GM12878 (cell line): ENCODE data around the gene CYBC1. TPM values are rescaled to one million over a fixed set of nuclear protein-coding genes. Genes with fewer than 3 reads are reported as not detected.

Experiments
- ATAC-seq: fragments of 200-7000 bp; cut with Tn5 transposase; 3 replicates; pipeline ENCODE4 v1.9.1; 2020; ENCODE audit warnings: mild to moderate bottlenecking, moderate library complexity
- BruUV-seq: library from RNA; stranded (reverse); fragments of 400-500 nt; replicated peaks from 2 replicates; lab custom pipeline; 2021; lab: Mats Ljungman, UMichigan
- CTCF ChIA-PET: fragments of 300-600 bp; sonication (Branson Sonifier 250); formaldehyde crosslinking; extraction: SDS; loops from one replicate; lab custom pipeline; 2021; ENCODE audit warnings: inconsistent platforms; lab: Yijun Ruan, JAX
- POLR2A ChIA-PET: fragments of 350-600 bp; formaldehyde crosslinking; extraction: SDS; loops from one replicate; lab custom pipeline; 2021; ENCODE audit warnings: inconsistent platforms; lab: Charles Lee
- RAD21 ChIA-PET: fragments of 300-600 bp; sonication (Branson Sonifier 250); formaldehyde crosslinking; loops from one replicate; lab custom pipeline; 2023; ENCODE audit warnings: antibody characterized with exemption; ENCODE audit not compliant: unreplicated experiment; lab: Charles Lee
- SMC1A ChIA-PET: fragments of 300-600 bp; sonication (Branson Sonifier 250); formaldehyde crosslinking; loops from one replicate; lab custom pipeline; 2023; ENCODE audit not compliant: unreplicated experiment, uncharacterized antibody; lab: Charles Lee
- DNase-seq: peaks from one replicate; pipeline ENCODE4 v3.0.0-alpha.2; 2011; ENCODE audit warnings: low read depth, low spot score
- FAIRE-seq: peaks from 3 replicates; lab custom pipeline; 2011; peaks lifted over from hg19 to GRCh38; lab: Jason Lieb, UNC
- H2AFZ ChIP-seq: 2 replicates; pipeline ENCODE4 v1.6.0; 2011; ENCODE audit warnings: low read depth, low read length, control low read depth; ENCODE audit not compliant: control insufficient read depth
- H3K27ac ChIP-seq: 2 replicates; pipeline ENCODE4 v1.5.1; 2011; ENCODE audit warnings: control low read depth; ENCODE audit not compliant: control insufficient read depth, insufficient read depth
- H3K27me3 ChIP-seq, 2 experiments: replicated peaks in 1 of 2; 2 replicates each; pipeline versions ENCODE4 v1.6.0 to v1.6.1; 2011; ENCODE audit warnings: low read length in 1 of 2; ENCODE audit not compliant: control insufficient read depth in 2 of 2, insufficient read depth in 2 of 2
- H3K36me3 ChIP-seq, 2 experiments: 2 replicates each; pipeline ENCODE4 v1.5.1; 2011; ENCODE audit warnings: low read length in 1 of 2; ENCODE audit not compliant: control insufficient read depth in 2 of 2, insufficient read depth in 2 of 2
- H3K4me1 ChIP-seq: 2 replicates; pipeline ENCODE4 v1.6.1; 2011; ENCODE audit warnings: mild to moderate bottlenecking, low read length, moderate library complexity, mixed read lengths; ENCODE audit not compliant: control insufficient read depth, insufficient read depth
- H3K4me2 ChIP-seq: 2 replicates; pipeline ENCODE4 v1.6.0; 2011; ENCODE audit warnings: control low read depth; ENCODE audit not compliant: control insufficient read depth, insufficient read depth
- H3K4me3 ChIP-seq: fragments of 200-600 bp; sonication (generic); 2 replicates; pipeline ENCODE4 v1.5.1; 2016
- H3K79me2 ChIP-seq: 2 replicates; pipeline ENCODE4 v1.6.0; 2011; ENCODE audit warnings: low read length; ENCODE audit not compliant: control insufficient read depth, insufficient read depth
- H3K9ac ChIP-seq: 2 replicates; pipeline ENCODE4 v1.8.0; 2011; ENCODE audit warnings: low read length, control low read depth, mixed read lengths; ENCODE audit not compliant: control insufficient read depth, insufficient read depth
- H3K9me3 ChIP-seq: replicated peaks from 3 replicates; pipeline ENCODE4 v1.5.1; 2011; ENCODE audit warnings: mild to moderate bottlenecking, low read length; ENCODE audit not compliant: control insufficient read depth, insufficient read depth
- H4K20me1 ChIP-seq: 2 replicates; pipeline ENCODE4 v1.6.0; 2011; ENCODE audit not compliant: control insufficient read depth, insufficient read depth
- BCL11A ChIP-seq: IDR thresholded peaks from 2 replicates; pipeline ENCODE4 v1.6.1; 2011; ENCODE audit warnings: low read depth, low read length
- BRCA1 ChIP-seq: IDR thresholded peaks from 2 replicates; pipeline ENCODE4 v1.6.1; 2011; ENCODE audit warnings: low read depth, low read length, improper control_type of control experiment
- CBX5 ChIP-seq: sonication (generic); IDR thresholded peaks from 2 replicates; pipeline ENCODE4 v1.6.1; 2016; ENCODE audit warnings: low read depth, moderate library complexity, mild to moderate bottlenecking, inconsistent platforms
- CREM ChIP-seq: IDR thresholded peaks from 2 replicates; pipeline ENCODE4 v1.6.1; 2014; ENCODE audit warnings: antibody characterized with exemption, low read depth
- EGR1 ChIP-seq, 2 experiments: IDR thresholded peaks; 1 replicate in 1 of 2; 2 replicates in 1 of 2; pipeline ENCODE4 v1.6.1; 2011 to 2012; ENCODE audit warnings: low read depth in 2 of 2, low read length in 2 of 2, borderline replicate concordance in 1 of 2, mild to moderate bottlenecking in 1 of 2, moderate library complexity in 1 of 2
- HCFC1 ChIP-seq: fragments of 150-350 bp; IDR thresholded peaks from 2 replicates; pipeline ENCODE4 v1.6.1; 2014; ENCODE audit warnings: low read length
- HDAC6 ChIP-seq: fragments of 200-600 bp; sonication (generic); IDR thresholded peaks from one replicate; pipeline ENCODE4 v1.8.0; 2017; ENCODE audit warnings: antibody characterized with exemption; ENCODE audit not compliant: unreplicated experiment
- NFYB ChIP-seq: IDR thresholded peaks from 2 replicates; pipeline ENCODE4 v1.6.1; 2011; ENCODE audit warnings: low read depth, mild to moderate bottlenecking, low read length, improper control_type of control experiment, moderate library complexity; ENCODE audit not compliant: insufficient read depth
- NR2F1 ChIP-seq: fragments of 450-650 bp; conservative IDR thresholded peaks from 2 replicates; pipeline ENCODE4 v1.6.1; 2017; ENCODE audit warnings: mild to moderate bottlenecking
- POLR2AphosphoS2 ChIP-seq: IDR thresholded peaks from 2 replicates; pipeline ENCODE4 v1.6.1; 2011; ENCODE audit warnings: low read depth, mild to moderate bottlenecking, low read length, improper control_type of control experiment, moderate library complexity
- POU2F2 ChIP-seq: IDR thresholded peaks from 3 replicates; pipeline ENCODE4 v1.6.1; 2011; ENCODE audit warnings: low read depth, mild to moderate bottlenecking, low read length, borderline replicate concordance
- SMAD1 ChIP-seq: fragments of 450-650 bp; IDR thresholded peaks from 2 replicates; pipeline ENCODE4 v1.6.1; 2018; ENCODE audit warnings: mild to moderate bottlenecking, low read depth; ENCODE audit not compliant: partially characterized antibody
- SUZ12 ChIP-seq: fragments of 200-600 bp; sonication (generic); IDR thresholded peaks from one replicate; pipeline ENCODE4 v1.6.1; 2018; ENCODE audit warnings: antibody characterized with exemption, mild to moderate bottlenecking; ENCODE audit not compliant: unreplicated experiment
- TAF1 ChIP-seq: IDR thresholded peaks from 2 replicates; pipeline ENCODE4 v1.6.1; 2011; ENCODE audit warnings: mild to moderate bottlenecking, low read depth, low read length, borderline replicate concordance
- WRNIP1 ChIP-seq: IDR thresholded peaks from 2 replicates; pipeline ENCODE4 v1.6.1; 2011; ENCODE audit warnings: low read depth, low read length, improper control_type of control experiment, borderline replicate concordance
- WGBS: methylation state at CpG from one replicate; pipeline ENCODE4 v1.1.6; 2016; ENCODE audit warnings: low lambda C conversion rate; ENCODE audit not compliant: insufficient replicate concordance, insufficient coverage; ENCODE audit errors: missing lambda C conversion rate; 5-methylcytosine and 5-hydroxymethylcytosine counted together
- in situ Hi-C: fragments of 300-500 bp; cut with MboI; formaldehyde crosslinking; loops from 9 replicates; pipeline ENCODE4 v1.14.3; 2018; ENCODE audit warnings: mixed read lengths
- intact Hi-C: fragments of 100-400 bp; cut with micrococcal nuclease; formaldehyde crosslinking; loops from one replicate; pipeline ENCODE4 v1.14.2; 2022; ENCODE audit not compliant: unreplicated experiment
- polyA plus RNA-seq, 11 experiments: library from polyadenylated mRNA; depleted of rRNA in 4 of 11; unstranded in 6 of 11; stranded (reverse) in 5 of 11; fragments of >200 nt; fragmentation: Nextera tagmentation in 4 of 11; fragmentation: Illumina TruSeq in 1 of 11; extraction: Ambion mirVana in 4 of 11; extraction: Trizol in 1 of 11; gene quantifications; 1 replicate in 1 of 11; 2 replicates in 10 of 11; pipeline versions ENCODE4 v1.2.1 to v1.2.3, GENCODE V29; 2011 to 2016; ENCODE audit warnings: inconsistent platforms in 2 of 11, missing spikeins in 2 of 11, low read depth in 1 of 11
- total RNA-seq, 4 experiments: library from RNA; depleted of rRNA in 3 of 4; stranded (reverse); fragments of >200 nt in 3 of 4; fragmentation: Illumina TruSeq in 1 of 4; extraction: Trizol in 1 of 4; gene quantifications; 2 replicates each; pipeline versions ENCODE4 v1.2.1 to v1.2.3, GENCODE V29; 2013 to 2021
- TF ChIP-seq, protein P1 (sequence below): fragments of 450-650 bp; IDR thresholded peaks from 2 replicates; pipeline ENCODE4 v1.6.1; 2017; ENCODE audit warnings: low read depth, mild to moderate bottlenecking, moderate library complexity
- TF ChIP-seq, protein P2 (sequence below): fragments of 450-650 bp; formaldehyde crosslinking; IDR thresholded peaks from 2 replicates; pipeline ENCODE4 v1.4.0; 2022; ENCODE audit warnings: mild to moderate bottlenecking, moderate library complexity
- TF ChIP-seq, protein P3 (sequence below): fragments of 450-650 bp; IDR thresholded peaks from 2 replicates; pipeline ENCODE4 v1.6.1; 2016; ENCODE audit warnings: mild to moderate bottlenecking

CYBC1 gene
- total and polyA plus RNA-seq, 10 of the 15 experiments (the other 5 are each of a cell fraction or from before 2014, with no cell fraction given) = 4.2 to 162 (median 133) TPM

DNA sequence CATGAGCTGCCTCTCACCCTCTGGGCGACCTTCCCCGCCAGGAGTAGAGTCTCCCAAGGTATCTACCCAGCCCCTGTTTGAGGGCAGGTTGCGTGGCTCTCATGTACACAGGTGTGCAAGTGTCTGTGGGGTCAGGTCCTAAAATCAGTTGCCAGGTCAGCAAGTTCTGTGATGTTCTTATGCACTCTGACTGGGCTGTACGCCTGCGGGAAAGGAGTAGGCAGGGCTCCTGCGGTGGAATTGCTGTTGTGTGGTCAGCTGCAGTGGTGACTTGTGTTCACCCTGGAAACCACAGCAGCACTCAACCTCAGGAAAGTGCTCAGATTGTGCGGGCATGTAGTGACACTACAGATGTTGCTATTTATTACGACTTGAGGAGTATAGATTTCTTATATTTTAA, 27.4 kb upstream of the CYBC1 start:
- Histone ChIP-seq H3K9me3 (no peaks in the 10 kb centered on the region), H2AFZ (no peak overlapping the region), H3K36me3 (peaks cover 24 to 29% of the 10 kb centered on the region in 2 experiments), H3K27me3 (no peaks in the 10 kb centered on the region), H4K20me1 (0 out of 2 replicates have a peak, but pooled peaks cover 2% of the 10 kb centered on the region), H3K27ac (no peak overlapping the region), H3K4me2 (no peak overlapping the region), H3K4me3 (no peak overlapping the region), H3K79me2 (no peaks in the 10 kb centered on the region; the same call in 1 of the 2 replicates), H3K4me1 (no peaks in the 10 kb centered on the region), H3K9ac (no peak overlapping the region)
- no TSS peak for BruUV-seq
- SMC1A ChIA-PET = no interaction called here
- no peak for DNase-seq
- RAD21 ChIA-PET = no interaction called here
- no peak for ATAC-seq
- POLR2A ChIA-PET = no interaction called here
- 70% methylated on average over 8 of the region's 8 CpGs for WGBS
- intact Hi-C loops = no loop called here
- no peak for FAIRE-seq
- TF ChIP-seq, protein P1, sequence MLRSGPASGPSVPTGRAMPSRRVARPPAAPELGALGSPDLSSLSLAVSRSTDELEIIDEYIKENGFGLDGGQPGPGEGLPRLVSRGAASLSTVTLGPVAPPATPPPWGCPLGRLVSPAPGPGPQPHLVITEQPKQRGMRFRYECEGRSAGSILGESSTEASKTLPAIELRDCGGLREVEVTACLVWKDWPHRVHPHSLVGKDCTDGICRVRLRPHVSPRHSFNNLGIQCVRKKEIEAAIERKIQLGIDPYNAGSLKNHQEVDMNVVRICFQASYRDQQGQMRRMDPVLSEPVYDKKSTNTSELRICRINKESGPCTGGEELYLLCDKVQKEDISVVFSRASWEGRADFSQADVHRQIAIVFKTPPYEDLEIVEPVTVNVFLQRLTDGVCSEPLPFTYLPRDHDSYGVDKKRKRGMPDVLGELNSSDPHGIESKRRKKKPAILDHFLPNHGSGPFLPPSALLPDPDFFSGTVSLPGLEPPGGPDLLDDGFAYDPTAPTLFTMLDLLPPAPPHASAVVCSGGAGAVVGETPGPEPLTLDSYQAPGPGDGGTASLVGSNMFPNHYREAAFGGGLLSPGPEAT = no peak
- no peak for TF ChIP-seq EGR1 (IDR thresholded peaks at IDR 0.05; ENCODE audit: borderline replicate concordance in 1 of 2, low read depth in 2 of 2, low read length in 2 of 2)
- no peak for TF ChIP-seq WRNIP1
- TF ChIP-seq CREM = no peak
- TF ChIP-seq NR2F1 = no peak
- TF ChIP-seq SUZ12 = no peak
- no peak for TF ChIP-seq TAF1
- TF ChIP-seq, protein P2, sequence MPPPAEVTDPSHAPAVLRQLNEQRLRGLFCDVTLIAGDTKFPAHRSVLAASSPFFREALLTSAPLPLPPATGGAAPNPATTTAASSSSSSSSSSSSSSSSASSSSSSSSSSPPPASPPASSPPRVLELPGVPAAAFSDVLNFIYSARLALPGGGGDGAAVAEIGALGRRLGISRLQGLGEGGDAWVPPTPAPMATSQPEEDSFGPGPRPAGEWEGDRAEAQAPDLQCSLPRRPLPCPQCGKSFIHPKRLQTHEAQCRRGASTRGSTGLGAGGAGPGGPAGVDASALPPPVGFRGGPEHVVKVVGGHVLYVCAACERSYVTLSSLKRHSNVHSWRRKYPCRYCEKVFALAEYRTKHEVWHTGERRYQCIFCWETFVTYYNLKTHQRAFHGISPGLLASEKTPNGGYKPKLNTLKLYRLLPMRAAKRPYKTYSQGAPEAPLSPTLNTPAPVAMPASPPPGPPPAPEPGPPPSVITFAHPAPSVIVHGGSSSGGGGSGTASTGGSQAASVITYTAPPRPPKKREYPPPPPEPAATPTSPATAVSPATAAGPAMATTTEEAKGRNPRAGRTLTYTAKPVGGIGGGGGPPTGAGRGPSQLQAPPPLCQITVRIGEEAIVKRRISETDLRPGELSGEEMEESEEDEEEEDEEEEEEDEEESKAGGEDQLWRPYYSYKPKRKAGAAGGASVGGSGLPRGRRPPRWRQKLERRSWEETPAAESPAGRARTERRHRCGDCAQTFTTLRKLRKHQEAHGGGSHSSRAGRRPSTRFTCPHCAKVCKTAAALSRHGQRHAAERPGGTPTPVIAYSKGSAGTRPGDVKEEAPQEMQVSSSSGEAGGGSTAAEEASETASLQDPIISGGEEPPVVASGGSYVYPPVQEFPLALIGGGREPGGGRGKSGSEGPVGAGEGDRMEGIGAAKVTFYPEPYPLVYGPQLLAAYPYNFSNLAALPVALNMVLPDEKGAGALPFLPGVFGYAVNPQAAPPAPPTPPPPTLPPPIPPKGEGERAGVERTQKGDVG = no peak
- TF ChIP-seq, protein P3, sequence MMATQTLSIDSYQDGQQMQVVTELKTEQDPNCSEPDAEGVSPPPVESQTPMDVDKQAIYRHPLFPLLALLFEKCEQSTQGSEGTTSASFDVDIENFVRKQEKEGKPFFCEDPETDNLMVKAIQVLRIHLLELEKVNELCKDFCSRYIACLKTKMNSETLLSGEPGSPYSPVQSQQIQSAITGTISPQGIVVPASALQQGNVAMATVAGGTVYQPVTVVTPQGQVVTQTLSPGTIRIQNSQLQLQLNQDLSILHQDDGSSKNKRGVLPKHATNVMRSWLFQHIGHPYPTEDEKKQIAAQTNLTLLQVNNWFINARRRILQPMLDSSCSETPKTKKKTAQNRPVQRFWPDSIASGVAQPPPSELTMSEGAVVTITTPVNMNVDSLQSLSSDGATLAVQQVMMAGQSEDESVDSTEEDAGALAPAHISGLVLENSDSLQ = no peak
- TF ChIP-seq HCFC1 = no peak
- no peak for TF ChIP-seq SMAD1
- TF ChIP-seq BRCA1 = no peak
- no peak for TF ChIP-seq CBX5
- no peak for TF ChIP-seq NFYB
- no peak for TF ChIP-seq POLR2AphosphoS2
- no peak for TF ChIP-seq BCL11A
- TF ChIP-seq HDAC6 = no peak
- no peak for TF ChIP-seq POU2F2
- TF ChIP-seq, all 136 proteins: peak for 0
- CTCF ChIA-PET = interaction anchor here (0.7 kb wide), 1 partner anchor 304 kb away, joined by 3 read pairs; no protein-coding TSS in a partner anchor
- in situ Hi-C loops = no loop called here
